Measurements from ENCODE around the gene ZNF385C. TPM values are rescaled to one million over a fixed set of nuclear protein-coding genes. Genes with fewer than 3 reads are reported as not detected.

ZNF385C gene
- total and polyA plus RNA-seq, 2 of the 13 experiments (the other 11 are each of a cell fraction or from before 2014, with no cell fraction given), result 2.3 to 6.1 TPM

- TF ChIP-seq SP4 (CRISPR knock-in tag; IDR thresholded peaks at IDR 0.05) (peak; percentile 93), JUNB (CRISPR knock-in tag; IDR thresholded peaks at IDR 0.05; ENCODE audit: borderline replicate concordance) (no peak), ARID2 (CRISPR knock-in tag; IDR thresholded peaks at IDR 0.05; ENCODE audit: borderline replicate concordance) (no peak), THAP9 (CRISPR knock-in tag; IDR thresholded peaks at IDR 0.05; ENCODE audit: borderline replicate concordance) (peak; percentile 93), DR1 (CRISPR knock-in tag; IDR thresholded peaks at IDR 0.05) (peak; percentile 63; the same call in 1 of the 2 replicates), ZNF343 (CRISPR knock-in tag; IDR thresholded peaks at IDR 0.05) (no peak), ZBTB26 (CRISPR knock-in tag; IDR thresholded peaks at IDR 0.05; ENCODE audit: borderline replicate concordance) (no peak; the same call in 1 of the 2 replicates), MIER3 (CRISPR knock-in tag; IDR thresholded peaks at IDR 0.05; ENCODE audit: borderline replicate concordance) (peak; percentile 98; the same call in 1 of the 2 replicates), ZNF281 (CRISPR knock-in tag; IDR thresholded peaks at IDR 0.05; ENCODE audit: borderline replicate concordance) (peak; percentile 46; the same call in 1 of the 2 replicates), HINFP (CRISPR knock-in tag; IDR thresholded peaks at IDR 0.05; ENCODE audit: low read depth) (peak; percentile 79), THRA (CRISPR knock-in tag; IDR thresholded peaks at IDR 0.05; ENCODE audit: borderline replicate concordance) (peak; percentile 72), STAT6 (CRISPR knock-in tag; IDR thresholded peaks at IDR 0.05; ENCODE audit: borderline replicate concordance) (no peak; the same call in 1 of the 2 replicates)
These were observed 78.5 kb downstream of the ZNF385C start, which contains the start of gene NKIRAS2 (continued) for GRCh38 chr17:42019509-42020404.
